H1 (cell line): Measurements from ENCODE around the gene TLCD2.

ENCODE experiments used
- CTCF ChIP-seq, 3 experiments: IDR thresholded peaks; 1 replicate in 2 of 3; 2 replicates in 1 of 3; pipeline versions ENCODE4 v1.5.1 to v1.6.1; 2011; ENCODE audit warnings: low read length in 3 of 3, mild to moderate bottlenecking in 3 of 3, inconsistent platforms in 2 of 3, low read depth in 1 of 3, moderate library complexity in 1 of 3; ENCODE audit not compliant: insufficient read depth in 1 of 3; ENCODE audit errors: control extremely low read depth in 1 of 3
- PHF8 ChIP-seq: fragments of 200-600 bp; sonication (generic); conservative IDR thresholded peaks from 2 replicates; pipeline ENCODE4 v1.7.1; 2012; ENCODE audit warnings: low read depth, mild to moderate bottlenecking, inconsistent platforms, low read length, moderate library complexity
- SP1 ChIP-seq: IDR thresholded peaks from 2 replicates; pipeline ENCODE4 v1.6.1; 2011; ENCODE audit warnings: low read depth, low read length

- TF ChIP-seq CTCF (IDR thresholded peaks at IDR 0.05; ENCODE audit: control extremely low read depth in 1 of 3, insufficient read depth in 1 of 3, low read depth in 1 of 3, low read length in 3 of 3) = no peak
- no peak for TF ChIP-seq SP1
- no peak for TF ChIP-seq PHF8
Observed at GRCh38 chr17:1714980-1715802, 5.0 kb upstream of the TLCD2 start.
